Astrocyte (in vitro differentiated cells and primary cell): Measurements from ENCODE around the gene TNFSF8. TPM values are rescaled to one million over a fixed set of nuclear protein-coding genes. Genes with fewer than 3 reads are reported as not detected.
A peak's percentile ranks its signal among the peaks of the same experiment; 100 is the strongest.

Source experiments
- DNase-seq: peaks from one replicate; pipeline ENCODE4 v3.0.0-alpha.2; 2010; ENCODE audit warnings: low read depth
- FAIRE-seq: peaks from 2 replicates; lab custom pipeline; 2011; peaks lifted over from hg19 to GRCh38; lab: Jason Lieb, UNC
- H2AFZ ChIP-seq: 2 replicates; pipeline ENCODE4 v1.6.0; 2012; ENCODE audit warnings: low read depth, low read length, inconsistent platforms
- H3K27ac ChIP-seq: 2 replicates; pipeline ENCODE4 v1.5.1; 2011; ENCODE audit warnings: low read depth, low read length, inconsistent platforms
- H3K27me3 ChIP-seq: 2 replicates; pipeline ENCODE4 v1.6.0; 2011; ENCODE audit warnings: low read length, inconsistent platforms; ENCODE audit not compliant: insufficient read depth
- H3K36me3 ChIP-seq: 2 replicates; pipeline ENCODE4 v1.5.1; 2011; ENCODE audit warnings: low read length, inconsistent platforms; ENCODE audit not compliant: insufficient read depth
- H3K4me1 ChIP-seq: 2 replicates; pipeline ENCODE4 v1.5.1; 2011; ENCODE audit warnings: low read length, inconsistent platforms; ENCODE audit not compliant: insufficient read depth
- H3K4me2 ChIP-seq: 2 replicates; pipeline ENCODE4 v1.6.0; 2012; ENCODE audit warnings: low read length, inconsistent platforms
- H3K4me3 ChIP-seq: 2 replicates; pipeline ENCODE4 v1.5.1; 2011; ENCODE audit warnings: low read depth, mild to moderate bottlenecking, low read length, inconsistent platforms; ENCODE audit not compliant: insufficient read depth
- H3K79me2 ChIP-seq: 2 replicates; pipeline ENCODE4 v1.6.0; 2012; ENCODE audit warnings: mild to moderate bottlenecking, low read length, inconsistent platforms; ENCODE audit not compliant: insufficient read depth
- H3K9ac ChIP-seq: 2 replicates; pipeline ENCODE4 v1.6.0; 2012; ENCODE audit warnings: mild to moderate bottlenecking, low read length, inconsistent platforms
- H3K9me3 ChIP-seq: 2 replicates; pipeline ENCODE4 v1.5.1; 2012; ENCODE audit warnings: low read depth, mild to moderate bottlenecking, low read length, inconsistent platforms; ENCODE audit not compliant: insufficient read depth
- H4K20me1 ChIP-seq: 2 replicates; pipeline ENCODE4 v1.6.0; 2012; ENCODE audit warnings: low read length, inconsistent platforms; ENCODE audit not compliant: insufficient read depth
- H3K27ac Mint-ChIP-seq: one replicate; pipeline ENCODE4 v1.8.0; 2021; ENCODE audit warnings: mild to moderate bottlenecking, mixed read lengths; ENCODE audit not compliant: unreplicated experiment
- H3K27me3 Mint-ChIP-seq: one replicate; pipeline ENCODE4 v1.8.0; 2021; ENCODE audit warnings: low read depth, mixed read lengths; ENCODE audit not compliant: unreplicated experiment
- H3K36me3 Mint-ChIP-seq: one replicate; pipeline ENCODE4 v1.8.0; 2021; ENCODE audit warnings: low read depth, mixed read lengths; ENCODE audit not compliant: unreplicated experiment
- H3K4me1 Mint-ChIP-seq: one replicate; pipeline ENCODE4 v1.8.0; 2021; ENCODE audit warnings: low read depth, mixed read lengths; ENCODE audit not compliant: unreplicated experiment
- H3K4me3 Mint-ChIP-seq: one replicate; pipeline ENCODE4 v1.8.0; 2021; ENCODE audit warnings: mild to moderate bottlenecking, moderate library complexity, mixed read lengths; ENCODE audit not compliant: unreplicated experiment
- H3K9me3 Mint-ChIP-seq: one replicate; pipeline ENCODE4 v1.8.0; 2021; ENCODE audit warnings: mild to moderate bottlenecking, mixed read lengths; ENCODE audit not compliant: unreplicated experiment
- EZH2 ChIP-seq: IDR thresholded peaks from 2 replicates; pipeline ENCODE4 v1.6.1; 2012; ENCODE audit warnings: mild to moderate bottlenecking, low read length, inconsistent platforms; ENCODE audit not compliant: insufficient read depth
- total RNA-seq: library from RNA; stranded (reverse); gene quantifications from 2 replicates; pipeline ENCODE4 v1.2.1, GENCODE V29; 2021
- TF ChIP-seq, protein P1 (sequence below): IDR thresholded peaks from 2 replicates; pipeline ENCODE4 v1.5.1; 2011; ENCODE audit warnings: low read depth, mild to moderate bottlenecking, inconsistent platforms, low read length, moderate library complexity; ENCODE audit not compliant: insufficient read depth

TNFSF8 gene
- total RNA-seq, 1 donor from 2014 or later, result not detected

DNA sequence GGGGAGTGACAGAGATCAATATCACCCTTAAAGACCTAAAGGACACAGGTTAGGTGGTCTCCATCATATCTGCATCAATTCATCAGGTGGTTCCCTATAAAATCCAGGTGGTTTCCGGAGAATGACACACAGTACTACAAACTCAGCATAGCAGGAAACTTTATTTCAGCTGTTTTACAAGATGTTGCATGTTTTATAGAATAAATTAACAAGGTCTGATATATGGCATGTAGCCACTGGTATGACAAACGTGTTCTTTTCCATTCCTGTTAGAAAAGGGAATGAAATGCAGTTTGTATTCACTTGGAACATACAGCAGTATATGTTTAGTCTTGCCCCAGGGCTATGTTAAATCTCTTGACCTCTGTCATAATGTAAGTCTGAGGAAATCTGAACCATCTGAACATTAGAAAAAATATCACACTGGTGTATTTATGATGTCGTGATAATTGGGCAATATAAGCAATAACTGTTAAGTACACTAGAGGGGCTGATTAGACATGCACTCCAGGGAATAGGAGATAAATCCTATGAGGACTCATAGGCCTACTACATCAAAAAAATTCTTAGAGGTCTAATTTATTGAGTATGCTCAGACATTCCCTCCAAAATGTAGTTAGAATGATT is 42.2 kb upstream of the TNFSF8 start:
- FAIRE-seq, result no peak
- H3K9ac ChIP-seq, result no peak overlapping the region

DNA sequence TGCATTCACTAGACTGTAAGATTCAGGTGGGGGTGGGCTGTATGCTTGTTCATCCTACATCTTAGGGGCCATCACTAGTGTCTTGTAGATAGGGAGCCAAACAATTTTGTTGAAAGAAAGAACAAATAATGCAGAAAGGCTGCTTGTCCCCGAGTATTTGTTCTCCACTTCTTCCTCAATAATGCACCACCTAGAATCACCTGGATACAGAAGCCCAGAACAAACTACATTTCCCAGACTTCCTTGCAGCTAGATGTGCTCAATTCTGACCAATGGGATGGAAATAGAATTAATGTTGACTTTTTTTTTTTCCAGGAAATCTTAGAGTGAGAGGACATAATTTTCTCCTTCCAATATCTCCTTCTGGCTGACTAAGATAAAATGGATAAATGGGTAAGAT is 38.9 kb upstream of the TNFSF8 start:
- H3K9ac ChIP-seq, result no peak overlapping the region
- H3K4me3 ChIP-seq, result no peak overlapping the region
- H4K20me1 ChIP-seq, result no peaks in the 10 kb centered on the region
- H3K27ac ChIP-seq, result no peak overlapping the region
- no peak overlapping the region for H3K4me2 ChIP-seq
- no peaks in the 10 kb centered on the region for H3K9me3 ChIP-seq
- H3K36me3 Mint-ChIP-seq, result no peaks in the 10 kb centered on the region
- peaks cover 13% of the 10 kb centered on the region for H3K4me1 Mint-ChIP-seq
- TF ChIP-seq, protein P1, sequence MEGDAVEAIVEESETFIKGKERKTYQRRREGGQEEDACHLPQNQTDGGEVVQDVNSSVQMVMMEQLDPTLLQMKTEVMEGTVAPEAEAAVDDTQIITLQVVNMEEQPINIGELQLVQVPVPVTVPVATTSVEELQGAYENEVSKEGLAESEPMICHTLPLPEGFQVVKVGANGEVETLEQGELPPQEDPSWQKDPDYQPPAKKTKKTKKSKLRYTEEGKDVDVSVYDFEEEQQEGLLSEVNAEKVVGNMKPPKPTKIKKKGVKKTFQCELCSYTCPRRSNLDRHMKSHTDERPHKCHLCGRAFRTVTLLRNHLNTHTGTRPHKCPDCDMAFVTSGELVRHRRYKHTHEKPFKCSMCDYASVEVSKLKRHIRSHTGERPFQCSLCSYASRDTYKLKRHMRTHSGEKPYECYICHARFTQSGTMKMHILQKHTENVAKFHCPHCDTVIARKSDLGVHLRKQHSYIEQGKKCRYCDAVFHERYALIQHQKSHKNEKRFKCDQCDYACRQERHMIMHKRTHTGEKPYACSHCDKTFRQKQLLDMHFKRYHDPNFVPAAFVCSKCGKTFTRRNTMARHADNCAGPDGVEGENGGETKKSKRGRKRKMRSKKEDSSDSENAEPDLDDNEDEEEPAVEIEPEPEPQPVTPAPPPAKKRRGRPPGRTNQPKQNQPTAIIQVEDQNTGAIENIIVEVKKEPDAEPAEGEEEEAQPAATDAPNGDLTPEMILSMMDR, result no peak
- no peak for TF ChIP-seq EZH2
- H3K9me3 Mint-ChIP-seq, result peaks cover 2% of the 10 kb centered on the region
- H3K36me3 ChIP-seq, result no peaks in the 10 kb centered on the region
- peaks cover 3% of the 10 kb centered on the region for H3K27me3 ChIP-seq
- DNase-seq, result no peak
- H3K4me3 Mint-ChIP-seq, result no peak overlapping the region
- H3K27me3 Mint-ChIP-seq, result peaks cover 3% of the 10 kb centered on the region
- no peaks in the 10 kb centered on the region for H3K79me2 ChIP-seq
- peak overlapping the region; percentile 9 for H3K27ac Mint-ChIP-seq
- no peaks in the 10 kb centered on the region for H3K4me1 ChIP-seq
- no peak for FAIRE-seq
- H2AFZ ChIP-seq, result no peak overlapping the region

More for the DNA sequence above, 42.2 kb upstream of the TNFSF8 start:
- no peaks in the 10 kb centered on the region for H3K27me3 ChIP-seq
- Mint-ChIP-seq H3K9me3 (no peaks in the 10 kb centered on the region), H3K4me1 (peaks cover 13% of the 10 kb centered on the region), H3K4me3 (no peak overlapping the region), H3K27me3 (peaks cover 3% of the 10 kb centered on the region), H3K27ac (no peak overlapping the region), H3K36me3 (no peaks in the 10 kb centered on the region)
- H3K4me2 ChIP-seq, result no peak overlapping the region
- DNase-seq, result no peak
- no peaks in the 10 kb centered on the region for H3K4me1 ChIP-seq
- no peaks in the 10 kb centered on the region for H3K36me3 ChIP-seq
- H2AFZ ChIP-seq, result no peak overlapping the region
- TF ChIP-seq, protein P1, result no peak
- no peak for TF ChIP-seq EZH2
- H3K4me3 ChIP-seq, result no peak overlapping the region
- H3K27ac ChIP-seq, result no peak overlapping the region
- H3K79me2 ChIP-seq, result no peaks in the 10 kb centered on the region
- no peaks in the 10 kb centered on the region for H3K9me3 ChIP-seq
- no peaks in the 10 kb centered on the region for H4K20me1 ChIP-seq

DNA sequence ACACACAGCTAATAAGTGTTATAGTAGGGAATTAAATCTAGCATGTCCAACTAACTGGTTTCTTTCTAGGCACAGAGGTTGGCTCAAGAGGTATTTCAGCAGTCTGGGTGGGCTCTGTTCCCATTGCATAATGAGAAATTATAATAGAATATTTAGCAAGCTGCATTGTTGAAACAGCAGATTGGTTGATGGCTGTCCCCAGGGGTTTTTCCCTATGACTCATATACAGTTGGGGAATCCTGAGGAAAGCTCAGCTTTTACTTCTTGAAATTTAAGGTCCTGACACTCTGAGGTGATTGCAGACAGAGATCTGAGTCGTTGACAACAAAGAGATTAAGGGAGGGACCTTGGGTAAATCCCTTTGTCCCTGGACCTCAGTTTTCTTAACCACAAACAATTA is 38.3 kb upstream of the TNFSF8 start:
- no peaks in the 10 kb centered on the region for H3K79me2 ChIP-seq
- H3K4me2 ChIP-seq, result no peak overlapping the region
- no peak overlapping the region for H3K4me3 Mint-ChIP-seq
- no peaks in the 10 kb centered on the region for H3K27me3 Mint-ChIP-seq
- H3K36me3 ChIP-seq, result no peaks in the 10 kb centered on the region
- no peaks in the 10 kb centered on the region for H3K4me1 ChIP-seq
- no peak overlapping the region for H3K27ac Mint-ChIP-seq
- peaks cover 3% of the 10 kb centered on the region for H3K27me3 ChIP-seq
- H3K9ac ChIP-seq, result no peak overlapping the region
- TF ChIP-seq, protein P1, result no peak
- TF ChIP-seq EZH2, result no peak
- no peak overlapping the region for H3K4me3 ChIP-seq
- H3K9me3 Mint-ChIP-seq, result peaks cover 2% of the 10 kb centered on the region
- FAIRE-seq (no peak), DNase-seq (peak; percentile 27)
- H3K9me3 ChIP-seq, result no peaks in the 10 kb centered on the region
- no peaks in the 10 kb centered on the region for H4K20me1 ChIP-seq
- no peaks in the 10 kb centered on the region for H3K36me3 Mint-ChIP-seq
- H3K27ac ChIP-seq, result no peak overlapping the region
- H3K4me1 Mint-ChIP-seq, result peaks cover 13% of the 10 kb centered on the region
- no peak overlapping the region for H2AFZ ChIP-seq
